Glomerular visceral epithelial cell (primary cell): ENCODE data around the gene CENPF.
"Not testable (repeated sequence)": the region's sequence is repeated elsewhere in the genome, so short reads cannot be mapped to it uniquely, and the experiment has no call there.

Experiments
- DNase-seq: peaks from one replicate; pipeline ENCODE4 v3.0.0-alpha.2; 2016; ENCODE audit errors: extremely low spot score

Gene CENPF, protein sequence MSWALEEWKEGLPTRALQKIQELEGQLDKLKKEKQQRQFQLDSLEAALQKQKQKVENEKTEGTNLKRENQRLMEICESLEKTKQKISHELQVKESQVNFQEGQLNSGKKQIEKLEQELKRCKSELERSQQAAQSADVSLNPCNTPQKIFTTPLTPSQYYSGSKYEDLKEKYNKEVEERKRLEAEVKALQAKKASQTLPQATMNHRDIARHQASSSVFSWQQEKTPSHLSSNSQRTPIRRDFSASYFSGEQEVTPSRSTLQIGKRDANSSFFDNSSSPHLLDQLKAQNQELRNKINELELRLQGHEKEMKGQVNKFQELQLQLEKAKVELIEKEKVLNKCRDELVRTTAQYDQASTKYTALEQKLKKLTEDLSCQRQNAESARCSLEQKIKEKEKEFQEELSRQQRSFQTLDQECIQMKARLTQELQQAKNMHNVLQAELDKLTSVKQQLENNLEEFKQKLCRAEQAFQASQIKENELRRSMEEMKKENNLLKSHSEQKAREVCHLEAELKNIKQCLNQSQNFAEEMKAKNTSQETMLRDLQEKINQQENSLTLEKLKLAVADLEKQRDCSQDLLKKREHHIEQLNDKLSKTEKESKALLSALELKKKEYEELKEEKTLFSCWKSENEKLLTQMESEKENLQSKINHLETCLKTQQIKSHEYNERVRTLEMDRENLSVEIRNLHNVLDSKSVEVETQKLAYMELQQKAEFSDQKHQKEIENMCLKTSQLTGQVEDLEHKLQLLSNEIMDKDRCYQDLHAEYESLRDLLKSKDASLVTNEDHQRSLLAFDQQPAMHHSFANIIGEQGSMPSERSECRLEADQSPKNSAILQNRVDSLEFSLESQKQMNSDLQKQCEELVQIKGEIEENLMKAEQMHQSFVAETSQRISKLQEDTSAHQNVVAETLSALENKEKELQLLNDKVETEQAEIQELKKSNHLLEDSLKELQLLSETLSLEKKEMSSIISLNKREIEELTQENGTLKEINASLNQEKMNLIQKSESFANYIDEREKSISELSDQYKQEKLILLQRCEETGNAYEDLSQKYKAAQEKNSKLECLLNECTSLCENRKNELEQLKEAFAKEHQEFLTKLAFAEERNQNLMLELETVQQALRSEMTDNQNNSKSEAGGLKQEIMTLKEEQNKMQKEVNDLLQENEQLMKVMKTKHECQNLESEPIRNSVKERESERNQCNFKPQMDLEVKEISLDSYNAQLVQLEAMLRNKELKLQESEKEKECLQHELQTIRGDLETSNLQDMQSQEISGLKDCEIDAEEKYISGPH (N-terminal part only)

DNA sequence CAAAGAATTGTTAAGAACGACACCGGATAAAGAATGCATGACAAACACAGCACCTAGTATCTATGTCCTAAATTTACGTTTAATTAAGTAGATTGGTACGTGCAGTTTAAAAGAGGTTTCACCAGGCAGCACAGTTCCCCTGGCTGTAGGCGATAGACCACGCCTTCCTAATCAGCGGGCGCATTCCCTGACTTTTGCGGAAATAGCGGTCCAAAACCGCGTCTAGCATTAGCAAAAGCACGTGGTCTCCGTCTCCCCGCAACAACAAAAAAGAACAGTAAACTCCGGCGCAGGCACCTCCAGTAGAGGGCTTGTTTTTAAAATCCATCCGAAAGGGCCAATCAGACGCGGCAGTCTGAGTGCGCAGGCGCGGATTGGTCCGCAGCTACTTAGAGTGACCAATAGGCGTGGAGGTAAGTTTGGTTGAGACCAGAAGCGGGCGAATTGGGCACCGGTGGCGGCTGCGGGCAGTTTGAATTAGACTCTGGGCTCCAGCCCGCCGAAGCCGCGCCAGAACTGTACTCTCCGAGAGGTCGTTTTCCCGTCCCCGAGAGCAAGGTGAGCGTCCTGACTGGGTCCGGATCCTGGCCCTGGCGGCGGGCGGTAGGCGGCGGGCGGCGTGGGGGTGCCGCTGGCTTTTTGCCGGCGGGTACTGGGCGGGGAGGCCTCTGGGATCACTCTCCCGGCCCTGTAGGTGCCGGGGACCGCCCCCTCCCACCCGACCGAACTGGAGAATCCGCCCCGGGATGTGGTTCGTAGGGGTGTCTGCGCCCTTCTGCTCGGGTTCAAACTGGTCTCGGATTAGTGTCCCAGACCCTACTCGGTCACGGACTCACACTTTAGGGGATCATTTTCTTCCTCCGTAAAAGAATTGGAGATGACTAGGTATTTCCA is at the start of gene CENPF:
CENPF (plus strand) TSS at position 432 of the 894 bp plus-strand sequence. CDS start 10,560 bp downstream, outside the sequence.
- DNase-seq, result peak; percentile 99

DNA sequence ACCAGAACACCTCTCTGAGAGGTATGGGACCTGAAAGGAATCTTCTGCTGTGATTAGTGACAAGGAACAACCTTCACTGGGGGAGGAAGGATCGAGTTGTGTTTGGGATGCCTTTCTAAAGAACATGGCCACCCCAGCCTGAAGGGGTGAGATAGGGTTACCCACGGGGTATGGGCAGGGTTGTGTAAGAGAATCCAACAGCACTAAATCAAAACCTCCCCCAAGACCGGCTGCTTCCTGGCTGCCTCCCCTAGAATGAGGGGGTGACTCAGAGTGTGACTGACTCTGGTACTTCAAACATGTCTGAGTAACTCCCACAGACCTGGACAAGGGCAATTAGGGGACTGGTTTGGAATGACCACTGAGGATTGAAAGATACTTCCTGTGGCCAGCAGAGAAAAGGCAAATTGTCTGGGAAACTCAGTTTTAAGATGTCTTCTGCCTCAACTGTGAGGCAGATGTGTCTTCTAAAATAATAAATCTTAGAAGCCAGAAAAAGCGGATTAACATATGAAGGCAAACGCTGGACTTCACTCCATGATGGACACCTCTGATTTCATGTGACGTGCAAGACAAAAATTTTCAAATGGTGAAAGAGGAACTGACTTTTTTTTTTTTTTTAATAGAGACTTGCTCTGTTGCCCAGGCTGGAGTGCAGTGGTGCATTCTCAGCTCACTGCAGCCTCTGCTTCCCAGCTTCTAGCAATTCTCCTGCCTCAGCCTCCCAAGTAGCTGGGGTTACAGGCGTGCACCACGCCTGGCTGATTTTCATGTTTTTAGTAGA is 44.9 kb upstream of the CENPF start:
- peak; percentile 89 for DNase-seq

DNA sequence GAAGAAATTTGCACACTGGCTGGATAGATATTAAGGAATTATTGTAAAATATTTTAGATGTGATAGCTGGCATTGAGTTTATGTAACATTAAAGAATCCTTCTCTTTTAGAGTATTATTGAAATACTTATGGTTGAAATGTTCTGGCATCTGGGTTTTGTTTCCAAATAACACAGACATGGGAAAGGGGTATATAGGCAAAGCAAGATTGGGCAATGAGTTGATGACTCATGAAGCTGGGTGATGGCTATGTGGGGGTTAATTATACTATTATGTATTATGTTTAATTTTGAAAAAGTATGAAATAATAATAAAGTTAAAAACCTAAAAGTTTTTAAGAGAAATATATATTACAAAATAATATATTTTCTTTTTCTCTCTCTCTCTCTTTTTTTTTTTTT is 39.1 kb upstream of the CENPF start:
- no peak for DNase-seq

DNA sequence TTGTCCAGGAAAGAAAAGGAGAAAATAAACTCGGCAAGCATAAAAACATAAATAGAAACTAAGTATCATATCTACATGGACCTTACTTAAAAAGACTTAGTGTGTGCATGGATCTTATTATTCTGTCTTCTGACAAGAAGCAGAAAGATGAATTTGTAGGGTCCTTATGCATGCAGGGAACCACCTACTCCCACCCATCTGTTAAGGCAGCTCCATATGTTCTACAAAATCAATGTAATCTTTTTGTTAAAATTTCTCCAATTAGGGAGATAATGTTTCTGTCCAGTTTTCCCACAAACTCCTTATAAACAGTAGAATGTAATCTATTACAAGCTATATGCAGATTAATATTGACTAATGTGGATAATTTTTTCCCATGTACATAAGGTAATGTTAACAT is 37.7 kb upstream of the CENPF start:
- no peak for DNase-seq

DNA sequence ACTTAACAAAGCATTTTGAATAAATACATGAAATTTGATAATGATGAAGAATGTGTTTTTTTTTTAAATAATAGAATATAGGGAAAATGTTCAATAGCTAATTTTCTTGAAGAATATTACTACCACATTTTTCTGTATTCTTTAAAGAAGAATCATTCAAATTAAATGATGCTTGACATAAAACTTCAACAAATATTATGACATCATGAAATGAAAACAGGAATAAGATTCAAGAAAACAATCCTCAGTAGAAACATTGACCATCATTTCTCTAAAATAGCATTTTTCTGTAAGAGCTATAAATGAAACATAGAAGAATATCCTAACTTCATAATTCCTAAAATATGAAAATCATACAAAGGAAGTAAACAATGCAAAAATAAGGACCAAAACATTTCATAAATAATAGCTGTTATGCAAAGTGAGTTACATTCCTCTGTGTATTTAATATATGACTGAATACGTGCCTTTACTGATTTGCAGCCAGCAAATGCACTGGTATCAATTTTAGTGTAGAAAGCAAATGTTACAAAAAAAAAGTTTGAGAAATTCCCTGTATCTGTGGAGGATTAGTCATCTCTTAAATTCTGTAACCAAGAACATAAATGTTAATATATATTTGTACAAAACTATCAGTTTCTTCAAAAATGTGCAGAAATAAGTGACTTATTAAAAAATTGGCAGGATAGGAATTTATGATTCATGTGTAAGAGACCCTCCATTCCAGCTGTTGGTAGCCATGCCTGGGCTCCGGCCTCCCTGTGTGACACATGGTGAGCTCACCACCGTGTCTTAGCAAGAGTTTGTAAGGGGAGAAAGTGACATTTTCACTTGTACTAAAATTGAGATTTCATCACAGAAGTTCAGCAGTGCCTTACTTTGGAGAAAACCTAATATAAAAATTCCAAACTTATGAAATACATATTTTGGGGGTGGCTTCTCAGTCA is 36.6 kb upstream of the CENPF start:
- peak; percentile 96 for DNase-seq

DNA sequence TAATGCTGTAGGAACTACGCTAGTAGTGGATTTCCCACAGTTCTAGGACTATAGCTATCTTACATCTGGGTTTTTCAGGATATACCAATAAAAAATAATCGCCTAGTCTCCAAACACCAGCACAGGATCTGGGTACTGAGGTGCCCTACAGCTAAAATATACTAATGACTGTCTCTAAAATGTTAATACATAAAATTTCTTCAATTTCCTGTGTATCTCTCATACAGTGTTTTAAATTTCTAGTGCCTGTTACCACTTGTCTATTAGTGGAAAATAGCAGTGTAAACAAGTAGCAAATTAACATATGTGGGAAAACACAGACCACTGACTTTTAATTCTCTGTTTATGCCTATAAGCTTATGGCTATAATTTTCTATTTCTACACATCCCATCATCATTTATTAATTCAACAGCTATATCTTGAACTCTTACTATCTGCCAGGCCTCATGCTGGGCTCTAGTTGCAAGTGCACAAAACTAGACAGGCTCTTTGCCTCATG is 35.5 kb upstream of the CENPF start:
- no peak for DNase-seq

DNA sequence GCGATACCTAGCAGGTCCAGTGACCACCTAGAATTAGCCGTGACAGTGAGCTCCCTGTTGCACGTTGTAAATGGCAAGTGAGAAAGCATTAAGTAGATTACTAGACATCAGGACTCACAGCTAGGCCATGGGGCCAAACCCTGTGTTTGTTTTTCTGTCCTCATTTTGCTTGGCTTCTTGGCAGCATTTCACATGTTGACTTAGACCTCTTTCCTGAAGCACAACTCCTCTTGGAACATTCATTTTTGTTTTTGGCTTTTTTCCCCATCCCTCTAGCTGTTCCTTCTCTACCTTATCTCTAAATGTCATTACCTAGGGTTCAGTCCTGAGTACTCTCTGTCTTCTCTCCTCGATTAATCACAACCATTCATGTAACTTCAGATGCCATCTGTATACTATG is 34.7 kb upstream of the CENPF start:
- DNase-seq, result no peak

DNA sequence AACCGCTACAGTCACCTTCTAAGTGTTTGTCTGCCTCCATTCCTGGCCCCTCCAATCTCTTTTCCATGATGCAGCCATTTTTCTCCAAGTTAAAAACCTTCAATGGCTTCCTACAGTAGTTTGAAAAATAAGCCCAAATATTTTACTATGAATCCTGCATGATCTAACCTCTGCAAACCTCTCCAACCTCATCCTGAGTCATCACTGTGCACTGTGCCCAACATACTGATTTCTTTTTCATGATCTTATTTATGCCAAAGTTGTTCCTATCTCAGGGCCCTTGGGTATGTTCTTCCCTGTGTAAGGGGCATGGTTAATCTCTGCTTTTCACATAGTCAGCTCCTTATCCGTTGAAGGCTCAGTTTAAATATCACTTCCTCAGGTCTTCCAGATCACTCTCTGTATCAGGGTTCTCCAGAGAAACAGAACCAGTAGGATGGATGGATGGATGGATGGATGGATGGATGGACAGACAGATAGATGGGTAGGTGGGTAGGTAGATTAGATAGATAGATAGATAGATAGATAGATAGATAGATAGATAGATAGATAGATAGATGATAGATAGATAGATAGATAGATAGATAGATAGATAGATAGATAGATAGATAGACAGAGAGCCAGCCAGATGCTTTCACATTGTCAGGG is 33.5 kb upstream of the CENPF start:
- peak; percentile 51 for DNase-seq

DNA sequence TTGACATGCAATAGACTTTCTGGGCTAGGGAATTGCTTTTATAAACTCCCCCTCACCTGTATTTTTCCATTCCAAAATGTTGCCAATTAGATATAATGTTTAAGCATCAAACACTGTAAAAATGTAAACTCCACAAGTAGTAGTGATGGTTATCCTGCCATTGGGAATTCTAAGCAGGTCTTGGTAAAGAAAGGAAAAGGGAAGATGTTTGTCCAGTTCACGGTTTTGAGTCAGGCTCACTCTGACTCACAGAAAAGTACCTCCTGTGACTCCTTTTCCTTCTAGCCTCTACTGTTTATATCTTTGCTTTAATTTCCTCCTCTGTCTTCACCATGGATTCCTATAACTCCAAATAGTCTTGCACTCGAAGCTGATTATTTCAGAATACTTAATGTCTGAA is 32.6 kb upstream of the CENPF start:
- DNase-seq, result peak; percentile 56

DNA sequence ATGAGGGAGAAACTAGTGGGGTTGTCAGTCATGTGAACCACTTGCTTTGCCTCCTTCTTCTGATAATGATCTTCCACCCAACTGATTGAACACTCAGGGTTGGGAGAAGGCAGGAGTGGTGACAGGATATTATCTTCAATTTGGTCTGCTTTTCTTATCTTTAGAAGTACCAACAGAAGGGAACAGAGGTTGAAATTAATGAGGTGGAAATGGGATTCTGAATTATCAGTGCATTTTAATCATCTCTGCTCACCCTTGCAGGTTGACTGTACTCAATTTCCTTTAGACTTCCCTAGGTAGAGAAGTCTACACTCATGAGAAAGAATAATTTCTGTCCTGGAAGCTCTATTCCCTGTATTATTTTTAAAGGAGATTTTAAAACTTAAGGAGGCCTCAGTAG is 31.7 kb upstream of the CENPF start:
- no peak for DNase-seq

DNA sequence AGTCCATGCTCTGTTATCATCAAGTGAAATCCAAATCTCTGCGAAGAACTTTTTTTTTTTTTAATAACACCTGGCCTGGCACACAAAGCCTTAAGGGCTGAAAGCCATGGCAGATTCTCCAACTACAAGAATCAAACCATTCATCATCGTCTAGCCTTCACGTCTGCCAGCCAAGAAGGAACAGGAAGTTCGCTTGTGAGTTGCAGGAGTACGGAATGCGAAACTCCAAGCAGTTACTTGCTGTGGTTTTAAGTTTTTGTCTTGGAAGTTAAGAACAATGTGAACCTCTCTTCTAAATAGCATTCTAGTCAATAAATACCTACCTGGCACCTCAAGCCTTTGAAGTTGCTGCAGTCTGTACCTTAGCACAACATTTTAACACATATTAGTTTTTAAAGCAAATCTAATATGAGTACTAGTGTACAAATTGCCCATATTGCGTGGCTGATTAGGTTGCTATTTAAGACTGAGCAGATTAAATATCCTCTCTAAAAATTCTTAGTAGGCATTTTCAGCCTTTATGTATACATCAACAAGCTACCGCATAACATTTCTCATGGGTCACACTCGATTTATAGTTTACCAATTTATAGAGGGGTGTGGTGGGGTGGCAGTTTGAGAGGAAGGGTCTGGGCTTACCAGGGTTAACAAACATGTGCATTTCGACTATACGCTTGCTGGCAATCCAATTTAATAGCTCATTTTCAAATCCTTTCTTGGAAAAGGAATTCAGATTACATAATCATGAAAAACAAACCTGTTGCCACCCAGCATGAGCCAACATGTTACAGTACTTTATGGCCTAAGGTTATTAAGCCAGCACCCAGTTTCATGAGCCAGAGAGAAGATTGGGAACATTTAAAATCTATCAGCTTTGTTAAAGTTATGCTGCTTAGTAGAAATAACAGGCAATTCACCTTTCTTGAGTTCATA is 29.3 kb upstream of the CENPF start:
- peak; percentile 65 for DNase-seq

DNA sequence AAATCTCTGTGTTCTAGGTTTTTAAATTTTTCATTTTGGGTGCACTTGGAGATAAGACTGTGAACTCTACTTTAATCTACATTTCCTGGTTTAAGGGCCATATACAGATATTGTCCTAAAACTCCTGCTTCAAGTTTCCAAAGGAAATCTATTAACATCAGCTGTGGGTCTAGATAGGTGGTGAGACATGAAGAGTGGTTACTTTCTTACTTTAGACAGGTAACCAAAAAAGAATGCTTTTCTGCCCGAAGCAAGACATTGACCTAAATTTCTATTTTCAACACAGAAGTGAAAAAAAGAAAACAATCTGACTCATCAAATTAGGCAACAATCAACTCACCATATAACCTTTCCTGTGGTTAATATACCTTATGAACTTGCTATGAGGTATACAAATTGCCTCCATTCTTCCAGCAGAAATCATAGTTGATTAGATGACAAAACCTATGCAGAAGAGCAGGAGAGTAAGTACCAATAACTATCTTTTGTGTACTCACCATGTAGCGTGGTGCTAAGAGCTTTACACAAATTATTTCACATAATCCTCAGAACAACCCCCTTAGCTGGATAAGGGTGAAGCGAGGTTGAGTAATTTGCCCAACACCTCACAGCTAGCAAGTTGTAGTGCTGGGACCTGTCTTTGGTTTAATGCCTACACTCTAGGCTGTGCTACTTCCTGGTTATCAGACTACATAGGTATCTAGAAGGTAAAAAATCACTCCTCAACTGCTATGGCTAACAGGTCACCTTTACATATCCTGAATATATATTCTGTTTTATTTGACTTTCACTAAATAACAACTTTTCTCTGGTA is 28.2 kb upstream of the CENPF start:
- DNase-seq, result no peak

DNA sequence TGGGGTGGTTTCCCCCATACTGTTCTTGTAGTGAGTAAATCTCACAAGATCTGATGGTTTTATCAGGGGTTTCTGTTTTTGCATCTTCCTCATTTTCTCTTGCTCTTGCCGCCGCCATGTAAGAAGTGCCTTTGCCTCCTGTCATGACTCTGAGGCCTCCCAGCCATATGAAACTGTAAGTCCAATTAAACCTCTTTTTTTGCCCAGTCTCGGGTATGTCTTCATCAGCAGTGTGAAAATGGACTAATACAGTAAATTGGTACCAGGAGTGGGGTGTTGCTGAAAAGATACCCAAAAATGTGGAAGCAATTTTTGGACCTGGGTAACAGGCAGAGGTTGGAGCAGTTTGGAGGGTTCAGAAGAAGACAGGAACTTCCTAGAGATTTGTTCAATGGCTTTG is 26.9 kb upstream of the CENPF start:
- not testable (repeated sequence) for DNase-seq

DNA sequence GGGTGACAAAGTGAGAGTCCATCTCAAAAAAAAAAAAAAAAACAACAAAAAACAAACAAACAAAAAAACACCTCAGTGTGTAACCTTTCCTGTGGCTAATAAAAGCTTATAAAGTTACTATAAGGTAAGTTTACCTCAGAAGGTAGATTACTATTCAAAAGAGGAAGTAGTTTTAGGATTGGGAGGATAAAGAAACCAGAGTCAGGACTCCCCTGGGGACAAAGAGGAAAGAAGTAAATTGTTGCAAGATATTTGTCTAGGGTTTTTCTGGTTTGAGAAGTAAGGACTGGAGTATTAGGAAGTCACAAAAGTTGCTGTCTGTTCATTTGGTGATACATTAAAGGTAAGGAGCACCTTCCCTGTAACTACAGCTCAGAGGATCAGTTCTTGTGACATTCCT is 23.8 kb upstream of the CENPF start:
- DNase-seq, result no peak

DNA sequence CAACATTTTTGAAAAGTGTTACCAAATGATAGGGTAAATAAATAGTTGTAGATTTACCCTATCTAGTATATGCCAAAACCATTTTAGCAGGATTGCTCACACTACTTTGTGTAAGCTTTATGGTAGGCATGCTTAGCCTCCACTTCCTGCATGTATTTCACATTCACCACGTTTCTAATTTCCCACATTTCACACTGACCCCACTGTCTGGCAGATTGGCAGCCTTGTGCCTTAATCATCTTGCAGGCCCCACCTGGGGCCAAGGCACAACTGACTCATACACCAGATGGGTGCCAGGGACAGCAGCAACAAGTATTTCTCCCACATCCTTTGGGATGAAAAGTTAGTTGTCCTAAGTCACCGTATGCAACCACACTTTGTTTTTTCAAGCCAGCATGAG is 21.2 kb upstream of the CENPF start:
- peak; percentile 97 for DNase-seq

DNA sequence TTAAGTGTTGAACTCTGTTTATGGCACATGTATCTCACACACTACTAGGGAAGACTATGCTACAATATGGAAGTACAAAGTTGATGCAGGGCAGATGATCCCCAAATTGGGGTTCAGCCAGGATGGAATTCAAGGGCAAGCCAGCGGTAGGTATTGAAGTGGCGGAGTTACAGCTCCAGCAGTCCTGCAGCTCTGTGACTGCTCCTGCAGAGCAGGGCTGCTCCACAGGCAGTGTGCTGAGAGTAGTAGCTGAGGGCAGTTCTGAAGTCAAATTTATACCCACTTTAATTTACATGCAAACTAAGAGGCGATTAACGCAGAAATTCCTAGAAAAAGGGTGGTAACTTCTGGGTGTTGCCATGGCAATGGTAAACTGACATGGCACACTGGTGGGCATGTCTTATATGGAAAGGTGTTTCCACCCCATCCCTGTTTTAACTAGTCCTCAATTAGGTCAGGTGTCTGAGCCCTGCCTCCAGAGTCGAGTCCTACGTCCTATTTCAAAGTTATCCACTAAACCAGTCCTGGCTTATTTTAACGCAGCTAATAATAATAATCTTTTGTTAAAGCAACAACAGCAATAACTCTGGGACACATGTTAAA is 20.6 kb upstream of the CENPF start:
- DNase-seq, result no peak
